ENCODE results near the gene MRM1.
A peak's percentile ranks its signal among the peaks of the same experiment; 100 is the strongest.

The MRM1 gene

GRCh38 chr17:36601303-36602029, at the start of gene MRM1:
Gene MRM1 (plus strand): TSS chr17:36601583. CDS start chr17:36601811, 228 bp downstream.
- DNase-seq = peak; percentile 87

- no peak for DNase-seq
These were observed 47.9 kb upstream of the MRM1 start for GRCh38 chr17:36553459-36553858.

GRCh38 chr17:36566081-36566480, 35.3 kb upstream of the MRM1 start:
- DNase-seq = no peak

GRCh38 chr17:36575028-36575427, 26.4 kb upstream of the MRM1 start:
- no peak for DNase-seq

GRCh38 chr17:36576793-36577192, 24.6 kb upstream of the MRM1 start:
- no peak for DNase-seq

- no peak for DNase-seq
These were observed 22.7 kb upstream of the MRM1 start for GRCh38 chr17:36578671-36579070.

- DNase-seq = no peak
These were observed 17.6 kb upstream of the MRM1 start for GRCh38 chr17:36583787-36584186.

GRCh38 chr17:36586138-36586537, 15.2 kb upstream of the MRM1 start:
- no peak for DNase-seq

- DNase-seq = no peak
These were observed 11.3 kb upstream of the MRM1 start for GRCh38 chr17:36590082-36590481.

GRCh38 chr17:36591434-36592315, 9.7 kb upstream of the MRM1 start, which contains the start of gene DHRS11:
Gene DHRS11 (plus strand): TSS chr17:36591879. CDS start chr17:36592010, 131 bp downstream.
- peak; percentile 66 for DNase-seq

GRCh38 chr17:36592316-36592715, 9.1 kb upstream of the MRM1 start:
- DNase-seq = no peak

GRCh38 chr17:36592716-36593321, 8.6 kb upstream of the MRM1 start:
- no peak for DNase-seq

- DNase-seq = no peak
These were observed 7.6 kb upstream of the MRM1 start for GRCh38 chr17:36593656-36594316.

- no peak for DNase-seq
These were observed 6.6 kb upstream of the MRM1 start for GRCh38 chr17:36594626-36595401.

- no peak for DNase-seq
These were observed 4.2 kb upstream of the MRM1 start for GRCh38 chr17:36597226-36597625.

- no peak for DNase-seq
These were observed 3.3 kb upstream of the MRM1 start for GRCh38 chr17:36597866-36598777.

- no peak for DNase-seq
These were observed 2.4 kb upstream of the MRM1 start for GRCh38 chr17:36598951-36599401.

- DNase-seq = no peak
These were observed 1.7 kb upstream of the MRM1 start for GRCh38 chr17:36599546-36600250.

- DNase-seq = no peak
These were observed 918 bp upstream of the MRM1 start for GRCh38 chr17:36600465-36600864.

GRCh38 chr17:36600936-36601302, 464 bp upstream of the MRM1 start:
- DNase-seq = no peak
